Measurements from ENCODE around the gene ABCC11. TPM values are rescaled to one million over a fixed set of nuclear protein-coding genes. Genes with fewer than 3 reads are reported as not detected.

ABCC11 gene
- total RNA-seq, 6 donors from 2014 or later: 0.15 to 0.33 (median 0.21) TPM; not detected in 2

DNA sequence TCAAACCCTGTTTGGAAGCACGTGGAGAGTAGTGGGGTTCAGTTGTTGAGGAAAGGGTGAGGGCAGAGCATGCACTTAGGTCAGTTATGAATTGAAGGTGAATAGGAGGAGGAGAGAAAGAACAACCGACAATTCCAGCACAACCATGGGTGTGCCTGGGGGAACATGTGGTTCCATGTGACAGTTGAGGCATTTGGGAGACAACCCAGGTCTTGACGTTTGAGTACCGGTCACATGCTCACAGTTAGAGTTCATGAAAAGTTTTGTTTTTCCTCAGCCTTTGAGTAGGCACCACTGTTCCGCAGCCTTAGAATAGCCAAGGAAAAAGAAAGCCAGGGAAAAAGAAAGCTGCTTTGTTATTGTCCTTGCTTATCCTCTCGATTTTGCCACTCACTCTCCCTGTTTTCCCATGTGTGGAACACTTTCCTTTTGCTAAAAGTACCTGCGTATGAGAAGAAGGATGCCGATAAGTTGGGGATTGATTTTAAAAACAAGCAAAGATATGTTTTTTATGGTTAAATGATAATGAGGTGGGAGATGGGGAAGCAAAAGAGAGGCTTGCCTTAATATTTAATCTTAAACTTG is 25.6 kb upstream of the ABCC11 start:
- 68 to 73% methylated on average over 8 of the region's 8 CpGs for WGBS, 2 donors
- H3K36me3 ChIP-seq: peaks cover 0 to 18% (median 13%) of the 10 kb centered on the region in 4 donors
- peak overlapping the region in 1 of 4 donors; percentile 18 for H3K4me3 ChIP-seq
- peaks cover 0 to 5% (median 2%) of the 10 kb centered on the region in 4 donors for H3K4me1 ChIP-seq
- no peak for TF ChIP-seq POLR2A (IDR thresholded peaks at IDR 0.05)
- no peak for TF ChIP-seq EP300 (IDR thresholded peaks at IDR 0.05)
- no peak for TF ChIP-seq CTCF (IDR thresholded peaks at IDR 0.05)
- TF ChIP-seq POLR2AphosphoS5 (IDR thresholded peaks at IDR 0.05): no peak
- H3K27ac ChIP-seq: peak overlapping the region; percentile 0 to 75 (median 42)
- no peaks in the 10 kb centered on the region for H3K9me3 ChIP-seq
- H3K27me3 ChIP-seq: no peaks in the 10 kb centered on the region
- no peak for DNase-seq
- ATAC-seq (ENCODE audit: low FRiP score in 2 of 2): no peak

DNA sequence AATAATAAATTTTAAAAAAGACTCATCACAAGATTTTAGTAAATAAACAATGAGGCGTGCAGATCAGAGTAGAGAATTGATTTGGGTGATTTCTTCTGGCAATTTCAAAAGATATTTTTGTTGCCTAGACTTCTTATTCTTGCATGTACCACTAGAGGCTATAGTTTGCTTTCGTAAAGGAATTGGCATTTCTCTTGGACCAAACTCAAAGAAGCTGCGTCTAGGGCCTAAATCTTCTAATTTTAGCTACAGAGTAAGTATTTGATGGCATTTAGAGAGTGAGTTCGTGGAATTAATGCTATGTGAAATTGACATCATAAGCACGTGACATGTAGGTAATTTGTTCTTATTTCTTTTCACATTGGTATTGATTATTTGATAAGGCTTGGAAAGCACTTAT is 24.4 kb upstream of the ABCC11 start:
- 69 to 83% methylated on average over 5 of the region's 5 CpGs for WGBS, 2 donors
- no peak for TF ChIP-seq EP300 (IDR thresholded peaks at IDR 0.05)
- no peak for TF ChIP-seq CTCF (IDR thresholded peaks at IDR 0.05)
- TF ChIP-seq POLR2A (IDR thresholded peaks at IDR 0.05): no peak
- no peak for TF ChIP-seq POLR2AphosphoS5 (IDR thresholded peaks at IDR 0.05)
- ATAC-seq (ENCODE audit: low FRiP score in 2 of 2) (no peak), DNase-seq (no peak)
- no peaks in the 10 kb centered on the region for H3K9me3 ChIP-seq
- H3K36me3 ChIP-seq: peaks cover 0 to 23% (median 10%) of the 10 kb centered on the region in 4 donors
- H3K4me1 ChIP-seq: peaks cover 0 to 5% (median 0%) of the 10 kb centered on the region in 4 donors
- no peak overlapping the region for H3K4me3 ChIP-seq
- no peaks in the 10 kb centered on the region for H3K27me3 ChIP-seq
- H3K27ac ChIP-seq: no peak overlapping the region

DNA sequence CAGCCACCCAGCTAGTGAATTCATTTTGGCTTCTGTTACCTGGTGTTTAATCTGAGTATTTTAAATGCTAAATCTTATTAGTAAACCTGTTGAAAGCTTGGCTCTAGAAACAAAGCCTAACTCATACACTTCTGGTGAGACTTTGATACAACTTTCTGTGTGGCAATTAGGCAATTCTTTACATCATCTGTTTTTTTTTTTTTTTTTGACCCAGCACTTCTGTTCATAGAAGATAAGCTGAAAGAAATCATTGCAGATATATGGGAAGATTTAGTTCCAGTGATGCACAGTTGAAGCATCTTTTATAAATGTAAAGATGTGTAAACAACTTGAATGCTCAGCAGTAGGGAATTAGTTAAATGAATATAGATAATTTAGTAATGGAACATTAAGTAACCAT is 21.7 kb upstream of the ABCC11 start:
- no peak for TF ChIP-seq POLR2A (IDR thresholded peaks at IDR 0.05)
- no peak for TF ChIP-seq EP300 (IDR thresholded peaks at IDR 0.05)
- no peak for TF ChIP-seq POLR2AphosphoS5 (IDR thresholded peaks at IDR 0.05)
- no peak for TF ChIP-seq CTCF (IDR thresholded peaks at IDR 0.05)
- Histone ChIP-seq H3K4me1 (peaks cover 0 to 3% (median 0%) of the 10 kb centered on the region in 4 donors), H3K4me3 (no peak overlapping the region), H3K27me3 (no peaks in the 10 kb centered on the region), H3K9me3 (no peaks in the 10 kb centered on the region), H3K27ac (no peak overlapping the region), H3K36me3 (peaks cover 0 to 37% (median 12%) of the 10 kb centered on the region in 4 donors)
- no peak for DNase-seq
- ATAC-seq (ENCODE audit: low FRiP score in 2 of 2): no peak

- 92 to 99% methylated on average over 2 of the region's 2 CpGs for WGBS, 2 donors
- no peaks in the 10 kb centered on the region for H3K9me3 ChIP-seq
- H3K27ac ChIP-seq: no peak overlapping the region
- ATAC-seq (ENCODE audit: low FRiP score in 2 of 2) (no peak), DNase-seq (no peak)
- peaks cover 23 to 83% (median 34%) of the 10 kb centered on the region in 4 donors for H3K36me3 ChIP-seq
- TF ChIP-seq CTCF (IDR thresholded peaks at IDR 0.05) (no peak), EP300 (IDR thresholded peaks at IDR 0.05) (no peak), POLR2AphosphoS5 (IDR thresholded peaks at IDR 0.05) (no peak), POLR2A (IDR thresholded peaks at IDR 0.05) (no peak)
- H3K27me3 ChIP-seq: no peaks in the 10 kb centered on the region
- H3K4me1 ChIP-seq: no peaks in the 10 kb centered on the region
- H3K4me3 ChIP-seq: no peak overlapping the region
Observed at GRCh38 chr16:48262631-48263030, 15.3 kb upstream of the ABCC11 start.

DNA sequence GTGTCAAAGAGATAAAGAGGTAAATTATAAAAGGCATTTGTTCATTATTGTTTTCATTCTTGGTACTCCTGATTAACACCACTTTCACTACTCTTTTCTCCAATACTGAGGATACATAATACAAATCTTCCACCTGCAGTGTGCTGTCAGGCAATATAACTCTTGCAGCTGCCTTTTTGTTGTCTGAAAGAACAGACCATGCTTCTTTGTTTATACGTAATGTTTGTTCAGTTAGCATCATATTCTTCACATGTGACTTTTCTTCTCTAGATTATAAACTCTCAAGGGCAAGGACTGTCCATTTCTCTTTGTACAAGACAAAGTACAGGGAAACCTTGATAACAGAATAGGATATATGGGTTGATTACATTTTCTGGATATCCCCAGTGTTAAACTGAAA is 14.2 kb upstream of the ABCC11 start:
- no peak overlapping the region for H3K27ac ChIP-seq
- H3K27me3 ChIP-seq: no peaks in the 10 kb centered on the region
- H3K9me3 ChIP-seq: no peaks in the 10 kb centered on the region
- H3K4me1 ChIP-seq: no peaks in the 10 kb centered on the region
- DNase-seq: no peak
- H3K4me3 ChIP-seq: no peak overlapping the region
- TF ChIP-seq POLR2AphosphoS5 (IDR thresholded peaks at IDR 0.05): no peak
- no peak for TF ChIP-seq POLR2A (IDR thresholded peaks at IDR 0.05)
- no peak for TF ChIP-seq EP300 (IDR thresholded peaks at IDR 0.05)
- no peak for TF ChIP-seq CTCF (IDR thresholded peaks at IDR 0.05)
- no peak for ATAC-seq (ENCODE audit: low FRiP score in 2 of 2)
- WGBS, 2 donors: 91 to 94% methylated on average over 1 of the region's 1 CpG
- H3K36me3 ChIP-seq: peaks cover 23 to 85% (median 37%) of the 10 kb centered on the region in 4 donors
